Gastrocnemius medialis (tissue), 4 donors: ENCODE results near the gene SLC4A9. TPM values are rescaled to one million over a fixed set of nuclear protein-coding genes. Genes with fewer than 3 reads are reported as not detected.

Source experiments
- ATAC-seq, 2 donors: fragments of 150-250 bp; one replicate each; pipeline ENCODE4 v1.9.1; 2016
- DNase-seq, 2 donors: peaks; one replicate each; pipeline ENCODE4 v3.0.0-alpha.2; 2019
- H3K27ac ChIP-seq, 4 donors: fragments of 200-600 bp; sonication (generic); 1 replicate in 1 of 4; 2 replicates in 3 of 4; pipeline ENCODE4 v1.5.1; 2016 to 2018; ENCODE audit warnings: mild to moderate bottlenecking in 2 of 4, moderate library complexity in 1 of 4
- H3K27me3 ChIP-seq, 3 donors: fragments of 200-600 bp; sonication (generic) in 2 of 3; 1 replicate in 1 of 3; 2 replicates in 2 of 3; pipeline versions ENCODE4 v1.5.1 to v1.6.0; 2016 to 2019; ENCODE audit warnings: mild to moderate bottlenecking in 1 of 3, moderate library complexity in 1 of 3
- H3K36me3 ChIP-seq, 2 donors: fragments of 200-600 bp; sonication (generic) in 1 of 2; one replicate each; pipeline ENCODE4 v1.5.1; 2017 to 2018
- H3K4me1 ChIP-seq, 2 donors: fragments of 200-600 bp; sonication (generic) in 1 of 2; one replicate each; pipeline ENCODE4 v1.5.1; 2016 to 2017; ENCODE audit warnings: mild to moderate bottlenecking in 2 of 2
- H3K4me3 ChIP-seq, 4 donors: fragments of 200-600 bp; sonication (generic) in 3 of 4; 1 replicate in 1 of 4; 2 replicates in 3 of 4; pipeline ENCODE4 v1.5.1; 2016 to 2019; ENCODE audit warnings: mild to moderate bottlenecking in 2 of 4
- H3K9me3 ChIP-seq, 3 donors: fragments of 200-600 bp; sonication (generic) in 2 of 3; 1 replicate in 1 of 3; 2 replicates in 2 of 3; pipeline ENCODE4 v1.5.1; 2016 to 2019
- POLR2A ChIP-seq, 2 donors: fragments of 450-650 bp; IDR thresholded peaks; one replicate each; pipeline ENCODE4 v1.6.1; 2017; ENCODE audit warnings: antibody characterized with exemption in 2 of 2, mild to moderate bottlenecking in 2 of 2, moderate library complexity in 2 of 2
- in situ Hi-C, 4 donors: fragments of 200-750 bp; cut with MboI; loops; one replicate each; pipeline versions ENCODE4 v1.15.0 to v1.8.0; 2017; ENCODE audit warnings: low sequenced_read_pairs in 4 of 4
- intact Hi-C: fragments of 100-400 bp; cut with DNase I; formaldehyde crosslinking; loops from one replicate; pipeline ENCODE4 v1.15.1; 2023; ENCODE audit warnings: low total_unique reads
- total RNA-seq, 4 donors: library from RNA; depleted of rRNA; stranded (reverse); fragments of >200 nt; gene quantifications; one replicate each; pipeline versions ENCODE4 v1.1.0 to v1.2.3, GENCODE V29; 2016
- TF ChIP-seq, protein P1 (sequence below), 5 experiments: fragments of 450-650 bp in 3 of 5; fragments of 200-600 bp in 2 of 5; sonication (generic) in 2 of 5; IDR thresholded peaks in 4 of 5; conservative IDR thresholded peaks in 1 of 5; 1 replicate in 4 of 5; 2 replicates in 1 of 5; pipeline ENCODE4 v1.5.1; 2016 to 2019; ENCODE audit warnings: antibody characterized with exemption in 5 of 5, mild to moderate bottlenecking in 3 of 5, moderate library complexity in 3 of 5

SLC4A9 gene
- total RNA-seq, 4 donors from 2014 or later = not detected

DNA sequence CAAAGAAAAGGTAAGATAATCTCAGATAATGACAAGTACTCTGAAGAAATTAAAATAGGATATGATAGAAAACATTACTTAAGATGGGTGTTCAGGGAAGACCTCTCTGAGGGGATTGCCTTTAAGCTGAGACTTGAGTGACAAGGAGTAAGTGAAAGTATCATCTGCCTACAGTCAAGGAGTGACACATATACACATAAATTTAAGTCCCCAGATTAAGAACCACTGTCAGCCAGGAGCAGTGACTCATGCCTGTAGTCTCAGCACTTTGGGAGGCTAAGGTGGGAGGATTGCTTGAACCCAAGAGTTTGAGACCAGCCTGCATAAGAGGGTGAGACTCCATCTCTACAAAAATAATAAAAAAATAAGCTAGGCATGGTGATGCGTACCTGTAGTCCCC, 22.0 kb downstream of the SLC4A9 start:
- no peak for DNase-seq
- H3K4me1 ChIP-seq = no peaks in the 10 kb centered on the region
- no peaks in the 10 kb centered on the region for H3K27me3 ChIP-seq
- ATAC-seq = no peak
- H3K27ac ChIP-seq = no peak overlapping the region
- no peak for TF ChIP-seq POLR2A (IDR thresholded peaks at IDR 0.05)
- TF ChIP-seq, protein P1, sequence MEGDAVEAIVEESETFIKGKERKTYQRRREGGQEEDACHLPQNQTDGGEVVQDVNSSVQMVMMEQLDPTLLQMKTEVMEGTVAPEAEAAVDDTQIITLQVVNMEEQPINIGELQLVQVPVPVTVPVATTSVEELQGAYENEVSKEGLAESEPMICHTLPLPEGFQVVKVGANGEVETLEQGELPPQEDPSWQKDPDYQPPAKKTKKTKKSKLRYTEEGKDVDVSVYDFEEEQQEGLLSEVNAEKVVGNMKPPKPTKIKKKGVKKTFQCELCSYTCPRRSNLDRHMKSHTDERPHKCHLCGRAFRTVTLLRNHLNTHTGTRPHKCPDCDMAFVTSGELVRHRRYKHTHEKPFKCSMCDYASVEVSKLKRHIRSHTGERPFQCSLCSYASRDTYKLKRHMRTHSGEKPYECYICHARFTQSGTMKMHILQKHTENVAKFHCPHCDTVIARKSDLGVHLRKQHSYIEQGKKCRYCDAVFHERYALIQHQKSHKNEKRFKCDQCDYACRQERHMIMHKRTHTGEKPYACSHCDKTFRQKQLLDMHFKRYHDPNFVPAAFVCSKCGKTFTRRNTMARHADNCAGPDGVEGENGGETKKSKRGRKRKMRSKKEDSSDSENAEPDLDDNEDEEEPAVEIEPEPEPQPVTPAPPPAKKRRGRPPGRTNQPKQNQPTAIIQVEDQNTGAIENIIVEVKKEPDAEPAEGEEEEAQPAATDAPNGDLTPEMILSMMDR (IDR thresholded peaks at IDR 0.05 in 4 of 5, conservative IDR thresholded peaks at IDR 0.05 in 1 of 5) = no peak
- no peaks in the 10 kb centered on the region for H3K36me3 ChIP-seq
- no peak overlapping the region for H3K4me3 ChIP-seq
- intact Hi-C loops = no loop called here
- H3K9me3 ChIP-seq = no peaks in the 10 kb centered on the region
- in situ Hi-C loops = loop anchor here in 1 of 4 donors (25.0 kb wide), 1 partner anchor 655 kb away; no protein-coding TSS in a partner anchor

DNA sequence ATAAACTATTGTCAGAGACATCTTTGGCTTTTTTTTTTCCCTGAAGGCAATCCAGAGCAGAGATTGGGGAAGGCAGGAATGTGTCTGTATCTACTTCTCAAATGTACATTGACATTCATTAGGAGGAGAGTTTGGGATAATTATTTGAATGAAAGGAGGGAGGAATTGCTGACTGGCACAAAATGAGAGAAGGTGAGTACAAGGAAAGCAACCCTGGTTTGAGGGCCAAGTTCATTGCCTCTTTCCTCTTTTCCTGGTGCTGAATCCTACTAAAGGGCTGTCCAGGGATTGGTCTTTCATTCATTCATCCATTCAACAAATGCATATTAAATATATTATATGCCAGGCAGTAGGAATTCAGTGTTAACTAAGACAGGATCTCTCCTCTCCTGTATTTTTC, 22.9 kb downstream of the SLC4A9 start:
- in situ Hi-C loops (loop anchor here in 1 of 4 donors (25.0 kb wide), 1 partner anchor 654 kb away; no protein-coding TSS in a partner anchor), intact Hi-C loops (no loop called here)
- Histone ChIP-seq H3K27me3 (no peaks in the 10 kb centered on the region), H3K27ac (no peak overlapping the region), H3K9me3 (no peaks in the 10 kb centered on the region), H3K4me1 (no peaks in the 10 kb centered on the region), H3K36me3 (no peaks in the 10 kb centered on the region), H3K4me3 (no peak overlapping the region)
- ATAC-seq (no peak), DNase-seq (no peak)
- no peak for TF ChIP-seq POLR2A (IDR thresholded peaks at IDR 0.05)
- TF ChIP-seq, protein P1 (IDR thresholded peaks at IDR 0.05 in 4 of 5, conservative IDR thresholded peaks at IDR 0.05 in 1 of 5) = no peak

DNA sequence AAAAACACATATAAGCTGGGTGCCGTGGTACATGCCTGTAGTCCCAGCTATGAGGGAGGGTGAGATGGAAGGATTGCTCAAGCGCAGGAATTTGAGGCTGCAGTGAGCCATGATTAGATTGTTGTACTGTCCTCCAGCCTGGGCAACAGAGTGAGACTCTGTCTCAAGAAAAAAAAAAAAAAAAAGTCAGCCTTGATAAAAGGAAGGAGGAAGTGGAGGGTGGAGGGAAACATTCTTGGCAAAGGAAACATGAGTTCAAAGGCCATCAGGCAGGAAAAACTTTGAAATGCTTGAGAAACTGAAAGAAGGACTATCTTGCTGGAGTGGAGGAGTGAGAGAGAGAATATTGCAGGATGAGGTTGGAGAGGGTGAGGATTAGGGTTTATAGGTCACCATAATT, 23.3 kb downstream of the SLC4A9 start:
- TF ChIP-seq, protein P1 (IDR thresholded peaks at IDR 0.05 in 4 of 5, conservative IDR thresholded peaks at IDR 0.05 in 1 of 5) = no peak
- TF ChIP-seq POLR2A (IDR thresholded peaks at IDR 0.05) = no peak
- ATAC-seq = no peak
- in situ Hi-C loops = loop anchor here in 1 of 4 donors (25.0 kb wide), 1 partner anchor 654 kb away; no protein-coding TSS in a partner anchor
- Histone ChIP-seq H3K27me3 (no peaks in the 10 kb centered on the region), H3K9me3 (no peaks in the 10 kb centered on the region), H3K4me3 (no peak overlapping the region), H3K4me1 (no peaks in the 10 kb centered on the region), H3K36me3 (no peaks in the 10 kb centered on the region), H3K27ac (no peak overlapping the region)
- intact Hi-C loops = no loop called here
- DNase-seq = no peak

DNA sequence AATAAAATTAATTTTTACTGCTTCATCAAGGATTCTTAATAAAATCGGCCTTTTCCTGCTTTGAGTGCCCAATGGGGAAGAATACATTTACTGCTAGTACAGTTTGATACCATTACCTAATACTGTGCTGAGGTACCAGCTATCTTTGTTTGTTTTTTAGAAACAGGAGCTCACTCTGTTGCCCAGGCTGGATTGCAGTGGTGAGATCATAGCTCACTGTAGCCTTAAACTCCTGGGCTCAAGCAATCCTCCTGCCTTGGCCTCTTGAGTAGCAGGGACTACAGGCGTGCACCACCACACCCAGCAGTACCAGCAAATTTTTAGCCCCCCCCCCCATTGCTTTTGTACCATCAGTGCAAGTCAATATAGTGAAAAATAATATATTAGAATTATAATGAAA, 28.1 kb downstream of the SLC4A9 start:
- in situ Hi-C loops = loop anchor here in 1 of 4 donors (25.0 kb wide), 1 partner anchor 649 kb away; no protein-coding TSS in a partner anchor
- TF ChIP-seq, protein P1 (IDR thresholded peaks at IDR 0.05 in 4 of 5, conservative IDR thresholded peaks at IDR 0.05 in 1 of 5) = no peak
- no peak for TF ChIP-seq POLR2A (IDR thresholded peaks at IDR 0.05)
- H3K4me3 ChIP-seq = no peak overlapping the region
- H3K27ac ChIP-seq = no peak overlapping the region
- intact Hi-C loops = no loop called here
- ATAC-seq (no peak), DNase-seq (no peak)
- H3K4me1 ChIP-seq = no peaks in the 10 kb centered on the region
- no peaks in the 10 kb centered on the region for H3K9me3 ChIP-seq
- H3K36me3 ChIP-seq = no peaks in the 10 kb centered on the region
- no peaks in the 10 kb centered on the region for H3K27me3 ChIP-seq

DNA sequence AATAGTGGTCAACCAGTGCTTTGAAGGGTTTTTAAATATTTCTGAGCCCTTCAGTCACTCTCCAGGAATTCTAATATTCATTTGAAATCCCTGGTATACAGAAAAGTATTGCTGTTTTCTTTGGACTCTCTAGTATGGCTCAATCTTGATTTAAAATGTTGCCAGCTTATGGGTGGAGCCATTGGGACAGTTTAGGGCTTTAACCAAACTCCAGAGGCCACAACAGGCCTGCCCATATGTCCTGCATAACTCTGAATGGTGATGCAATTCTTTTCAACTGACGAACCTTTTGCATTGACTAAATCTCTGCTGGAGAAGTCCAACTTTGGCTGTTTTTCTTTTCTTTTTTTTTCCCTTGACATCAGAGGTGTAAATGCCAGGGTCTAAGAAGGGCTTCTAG, 31.3 kb downstream of the SLC4A9 start:
- Histone ChIP-seq H3K4me1 (no peaks in the 10 kb centered on the region), H3K9me3 (no peaks in the 10 kb centered on the region), H3K27ac (no peak overlapping the region), H3K36me3 (no peaks in the 10 kb centered on the region), H3K27me3 (no peaks in the 10 kb centered on the region), H3K4me3 (no peak overlapping the region)
- no peak for ATAC-seq
- TF ChIP-seq POLR2A (IDR thresholded peaks at IDR 0.05) = no peak
- no peak for DNase-seq
- in situ Hi-C loops (loop anchor here in 1 of 4 donors (25.0 kb wide), 1 partner anchor 646 kb away; no protein-coding TSS in a partner anchor), intact Hi-C loops (no loop called here)
